Brain microvascular endothelial cell (primary cell): ENCODE results near the gene C5.

Source experiments
- DNase-seq: peaks from one replicate; pipeline ENCODE4 v3.0.0-alpha.2; 2020
- H3K27ac ChIP-seq: fragments of 250-450 bp; sonication (Bioruptor Pico); 2 replicates; pipeline ENCODE4 v1.5.1; 2020; ENCODE audit warnings: mild to moderate bottlenecking, moderate library complexity
- H3K27me3 ChIP-seq: fragments of 250-450 bp; sonication (Bioruptor Pico); replicated peaks from 2 replicates; pipeline ENCODE4 v1.5.1; 2020; ENCODE audit warnings: mild to moderate bottlenecking
- H3K36me3 ChIP-seq: fragments of 250-450 bp; sonication (Bioruptor Pico); replicated peaks from 2 replicates; pipeline ENCODE4 v1.5.1; 2020; ENCODE audit warnings: mild to moderate bottlenecking
- H3K4me3 ChIP-seq: 2 replicates; pipeline ENCODE4 v1.5.1; 2011; ENCODE audit warnings: low read depth, mild to moderate bottlenecking, control low read depth, low read length, moderate library complexity
- CTCF ChIP-seq: IDR thresholded peaks from 2 replicates; pipeline ENCODE4 v1.5.1; 2011; ENCODE audit warnings: low read depth, mild to moderate bottlenecking, moderate library complexity, low read length, control low read depth, inconsistent platforms; ENCODE audit errors: missing control alignments
- in situ Hi-C: cut with HindIII; loops from 2 replicates; pipeline ENCODE4 v1.10.0; 2017; ENCODE audit warnings: low sequenced_read_pairs, low pct_ligation_motif_present

Gene C5

GRCh38 chr9:120933310-120934055 is 116.6 kb downstream of the C5 start:
- no peaks in the 10 kb centered on the region for H3K36me3 ChIP-seq
- H3K27ac ChIP-seq: no peak overlapping the region
- no peak for DNase-seq
- TF ChIP-seq CTCF: no peak
- in situ Hi-C loops: no loop called here
- no peaks in the 10 kb centered on the region for H3K27me3 ChIP-seq
- no peak overlapping the region for H3K4me3 ChIP-seq

- no peaks in the 10 kb centered on the region for H3K36me3 ChIP-seq
- TF ChIP-seq CTCF: no peak
- H3K4me3 ChIP-seq: no peak overlapping the region
- in situ Hi-C loops: no loop called here
- no peaks in the 10 kb centered on the region for H3K27me3 ChIP-seq
- peak overlapping the region; percentile 58 for H3K27ac ChIP-seq
- DNase-seq: no peak
Observed at GRCh38 chr9:120932086-120932823, 117.8 kb downstream of the C5 start.

- Histone ChIP-seq H3K27ac (peak overlapping the region; percentile 58), H3K4me3 (no peak overlapping the region), H3K27me3 (no peaks in the 10 kb centered on the region), H3K36me3 (no peaks in the 10 kb centered on the region)
- no peak for DNase-seq
- in situ Hi-C loops: no loop called here
- TF ChIP-seq CTCF: no peak
Observed at GRCh38 chr9:120931231-120932085, 118.6 kb downstream of the C5 start.

GRCh38 chr9:120929229-120929791 is 120.8 kb downstream of the C5 start:
- H3K36me3 ChIP-seq: no peaks in the 10 kb centered on the region
- H3K27me3 ChIP-seq: no peaks in the 10 kb centered on the region
- TF ChIP-seq CTCF: no peak
- in situ Hi-C loops: no loop called here
- no peak for DNase-seq
- no peak overlapping the region for H3K27ac ChIP-seq
- H3K4me3 ChIP-seq: peak overlapping the region; percentile 49

GRCh38 chr9:120928483-120929228 is 121.4 kb downstream of the C5 start:
- no peaks in the 10 kb centered on the region for H3K27me3 ChIP-seq
- peak overlapping the region; percentile 49 for H3K4me3 ChIP-seq
- TF ChIP-seq CTCF: no peak
- in situ Hi-C loops: no loop called here
- no peaks in the 10 kb centered on the region for H3K36me3 ChIP-seq
- no peak for DNase-seq
- H3K27ac ChIP-seq: no peak overlapping the region
